Astrocyte of the spinal cord (primary cell): Measurements from ENCODE around the gene ZNF592.
"Not testable (repeated sequence)": the region's sequence is repeated elsewhere in the genome, so short reads cannot be mapped to it uniquely, and the experiment has no call there.

Source experiments
- DNase-seq: peaks from one replicate; pipeline ENCODE4 v3.0.0; 2011; ENCODE audit warnings: low read depth, low spot score
- H3K4me3 ChIP-seq: 2 replicates; pipeline ENCODE4 v1.5.1; 2011; ENCODE audit warnings: low read depth, mild to moderate bottlenecking, low read length, moderate library complexity
- in situ Hi-C: cut with HindIII; loops from 2 replicates; pipeline ENCODE4 v1.10.0; 2017; ENCODE audit warnings: low sequenced_read_pairs
- TF ChIP-seq, protein P1 (sequence below): IDR thresholded peaks from 2 replicates; pipeline ENCODE4 v1.5.1; 2012; ENCODE audit warnings: low read depth, mild to moderate bottlenecking, low read length, inconsistent platforms

Gene ZNF592

GRCh38 chr15:84752700-84753099, 4.3 kb downstream of the ZNF592 start:
- TF ChIP-seq, protein P1, sequence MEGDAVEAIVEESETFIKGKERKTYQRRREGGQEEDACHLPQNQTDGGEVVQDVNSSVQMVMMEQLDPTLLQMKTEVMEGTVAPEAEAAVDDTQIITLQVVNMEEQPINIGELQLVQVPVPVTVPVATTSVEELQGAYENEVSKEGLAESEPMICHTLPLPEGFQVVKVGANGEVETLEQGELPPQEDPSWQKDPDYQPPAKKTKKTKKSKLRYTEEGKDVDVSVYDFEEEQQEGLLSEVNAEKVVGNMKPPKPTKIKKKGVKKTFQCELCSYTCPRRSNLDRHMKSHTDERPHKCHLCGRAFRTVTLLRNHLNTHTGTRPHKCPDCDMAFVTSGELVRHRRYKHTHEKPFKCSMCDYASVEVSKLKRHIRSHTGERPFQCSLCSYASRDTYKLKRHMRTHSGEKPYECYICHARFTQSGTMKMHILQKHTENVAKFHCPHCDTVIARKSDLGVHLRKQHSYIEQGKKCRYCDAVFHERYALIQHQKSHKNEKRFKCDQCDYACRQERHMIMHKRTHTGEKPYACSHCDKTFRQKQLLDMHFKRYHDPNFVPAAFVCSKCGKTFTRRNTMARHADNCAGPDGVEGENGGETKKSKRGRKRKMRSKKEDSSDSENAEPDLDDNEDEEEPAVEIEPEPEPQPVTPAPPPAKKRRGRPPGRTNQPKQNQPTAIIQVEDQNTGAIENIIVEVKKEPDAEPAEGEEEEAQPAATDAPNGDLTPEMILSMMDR, result no peak
- peak; percentile 23 for DNase-seq
- in situ Hi-C loops, result no loop called here
- no peak overlapping the region for H3K4me3 ChIP-seq

GRCh38 chr15:84754889-84755288, 6.5 kb downstream of the ZNF592 start:
- in situ Hi-C loops, H3K4me3 ChIP-seq, DNase-seq: not testable (repeated sequence)

DNA sequence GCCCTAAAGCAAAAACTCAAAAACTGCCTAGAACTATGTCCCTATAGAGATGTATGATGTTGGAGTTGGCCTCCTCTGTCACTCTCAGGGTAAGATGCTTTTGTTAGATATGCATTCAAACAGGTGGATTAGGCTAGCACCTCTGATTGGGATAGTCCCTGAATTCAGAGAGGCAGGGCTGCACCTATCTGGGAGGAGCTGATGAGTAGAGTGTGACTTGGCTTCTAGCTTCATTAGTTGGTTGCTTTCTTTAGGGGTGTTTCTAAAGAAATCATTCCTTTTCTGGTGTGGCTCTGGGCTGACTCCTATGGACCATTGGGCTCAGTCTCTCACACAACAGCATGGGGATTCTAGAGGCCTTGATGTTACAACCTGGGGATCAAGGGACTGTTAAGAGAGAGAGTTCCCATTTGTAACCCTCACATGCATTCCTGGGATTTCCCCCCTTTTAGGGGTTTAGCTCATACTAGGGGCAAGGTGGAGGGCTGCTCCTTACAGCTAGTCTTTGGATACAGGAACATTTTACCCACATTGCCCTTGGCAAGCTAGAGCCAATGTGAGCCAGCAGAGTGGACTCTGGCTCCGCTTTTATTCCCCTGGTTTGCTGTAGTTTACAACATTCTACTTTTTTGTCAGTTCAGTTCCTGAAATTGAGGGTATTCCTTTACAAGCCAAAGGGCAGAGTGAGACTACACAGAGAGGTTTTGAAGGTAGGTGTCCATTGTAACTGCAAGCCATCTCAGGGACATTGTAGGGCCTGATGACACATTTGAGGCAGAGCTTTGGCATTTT, 7.5 kb downstream of the ZNF592 start:
- DNase-seq, result no peak
- in situ Hi-C loops, result no loop called here
- TF ChIP-seq, protein P1, result no peak
- no peak overlapping the region for H3K4me3 ChIP-seq

DNA sequence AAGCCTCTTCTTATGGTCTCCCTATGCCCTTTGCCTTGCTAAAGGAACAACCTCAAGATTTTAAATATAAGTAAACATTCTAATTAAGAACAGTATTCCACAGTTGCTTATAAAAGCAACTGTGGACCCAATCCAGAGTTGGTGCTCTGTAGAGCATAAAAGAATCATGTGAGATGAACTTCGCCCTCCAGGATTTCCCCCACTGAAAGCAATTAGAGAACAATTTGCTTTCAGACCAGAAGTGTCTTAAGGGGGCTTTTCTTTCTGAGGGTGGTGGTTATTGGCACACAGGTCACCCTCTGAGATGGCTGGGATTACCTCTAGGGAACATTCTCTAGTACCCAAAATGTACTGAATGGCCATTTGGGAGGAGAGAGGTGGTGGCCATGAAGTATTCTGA, 10.6 kb downstream of the ZNF592 start:
- in situ Hi-C loops, result no loop called here

GRCh38 chr15:84760219-84760618, 11.8 kb downstream of the ZNF592 start:
- no peak for DNase-seq
- no peak overlapping the region for H3K4me3 ChIP-seq
- in situ Hi-C loops, result no loop called here
- TF ChIP-seq, protein P1, result no peak

More for the DNA sequence above, 10.6 kb downstream of the ZNF592 start:
- no peak overlapping the region for H3K4me3 ChIP-seq
- DNase-seq, result no peak
- TF ChIP-seq, protein P1, result no peak

GRCh38 chr15:84761607-84762131, 13.3 kb downstream of the ZNF592 start:
- in situ Hi-C loops, result no loop called here
- no peak for DNase-seq
- H3K4me3 ChIP-seq, result no peak overlapping the region
- TF ChIP-seq, protein P1, result no peak

DNA sequence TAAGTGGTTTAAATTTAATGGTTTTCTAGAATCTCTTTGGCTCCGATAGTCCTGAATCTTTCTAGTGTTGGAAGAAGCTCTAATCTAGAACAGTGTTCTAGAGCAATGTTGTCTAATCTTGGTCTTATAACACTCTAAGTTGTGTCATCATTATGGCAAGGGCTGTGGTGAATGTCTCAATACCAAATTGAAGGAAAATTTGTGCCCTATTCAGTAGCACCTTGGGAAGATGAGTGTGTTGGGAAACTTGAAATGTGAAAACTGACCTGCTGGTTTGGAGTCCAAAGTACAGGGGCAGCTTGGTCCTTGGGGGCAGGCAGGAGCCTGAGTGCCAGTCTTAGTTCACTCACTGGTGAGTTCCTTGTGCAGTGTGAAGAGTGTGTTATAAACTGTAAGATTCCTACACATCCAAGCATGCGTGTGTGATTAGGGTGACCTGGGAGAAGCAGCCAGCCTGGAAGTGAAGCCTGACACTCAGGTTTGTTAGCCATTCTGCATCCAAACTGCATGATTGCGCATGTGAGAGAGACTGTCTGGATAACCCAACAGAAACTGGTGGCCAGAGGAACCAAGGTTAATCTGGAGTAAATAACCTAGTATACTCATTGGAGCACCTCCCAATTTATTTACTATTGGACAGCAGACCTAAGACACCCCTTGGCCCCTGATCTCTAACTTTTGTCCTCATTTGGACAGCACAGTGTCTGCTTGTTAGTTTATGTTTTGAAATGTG, 14.6 kb downstream of the ZNF592 start:
- TF ChIP-seq, protein P1, result no peak
- DNase-seq, result no peak
- H3K4me3 ChIP-seq, result no peak overlapping the region
- in situ Hi-C loops, result no loop called here
